ENCODE measurements around the gene SORT1.
A peak's percentile ranks its signal among the peaks of the same experiment; 100 is the strongest.
"Not testable (repeated sequence)": the region's sequence is repeated elsewhere in the genome, so short reads cannot be mapped to it uniquely, and the experiment has no call there.

Gene SORT1

GRCh38 chr1:109293026-109293425 is 104.7 kb downstream of the SORT1 start:
- no peak for DNase-seq

DNA sequence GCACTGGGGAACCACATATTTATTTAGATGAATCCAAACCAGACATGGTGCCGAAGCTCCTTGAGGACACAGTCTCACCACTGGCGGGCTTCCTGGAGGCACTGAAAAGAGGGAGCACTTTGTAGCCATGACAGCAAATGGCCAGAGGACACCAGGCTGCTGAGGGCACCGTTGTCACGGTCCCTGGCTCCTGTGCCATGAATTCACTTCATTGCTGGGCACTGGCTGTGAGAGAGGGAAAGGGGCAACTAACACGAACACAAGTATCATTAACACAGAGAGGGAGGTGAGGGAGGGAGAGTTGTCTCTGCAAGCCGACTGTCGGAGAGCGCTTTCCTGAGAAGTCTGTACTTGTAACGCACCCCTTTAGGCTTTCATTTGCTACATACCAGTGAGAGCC is 105.4 kb downstream of the SORT1 start:
- no peak for DNase-seq

DNA sequence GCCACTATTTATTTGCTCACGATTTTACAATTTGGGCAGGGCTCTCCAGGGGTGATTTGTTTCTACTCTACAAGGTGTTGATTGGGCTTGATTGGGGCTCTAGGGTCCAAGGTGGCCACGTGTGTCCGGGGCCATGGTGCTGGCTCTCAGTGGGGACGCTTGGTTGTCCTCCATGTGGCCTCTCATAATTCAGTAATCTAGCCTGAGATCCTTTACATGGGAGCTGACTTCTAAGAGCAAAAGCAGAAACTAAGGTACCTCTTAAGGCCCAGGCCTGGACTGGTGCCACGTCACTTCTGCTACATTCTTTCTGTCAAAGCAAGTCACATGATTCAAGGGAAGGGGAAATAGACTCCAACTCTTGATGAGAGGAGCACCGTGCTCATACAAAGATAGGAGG is 106.7 kb downstream of the SORT1 start:
- DNase-seq: no peak

GRCh38 chr1:109290137-109290536 is 107.6 kb downstream of the SORT1 start:
- no peak for DNase-seq

DNA sequence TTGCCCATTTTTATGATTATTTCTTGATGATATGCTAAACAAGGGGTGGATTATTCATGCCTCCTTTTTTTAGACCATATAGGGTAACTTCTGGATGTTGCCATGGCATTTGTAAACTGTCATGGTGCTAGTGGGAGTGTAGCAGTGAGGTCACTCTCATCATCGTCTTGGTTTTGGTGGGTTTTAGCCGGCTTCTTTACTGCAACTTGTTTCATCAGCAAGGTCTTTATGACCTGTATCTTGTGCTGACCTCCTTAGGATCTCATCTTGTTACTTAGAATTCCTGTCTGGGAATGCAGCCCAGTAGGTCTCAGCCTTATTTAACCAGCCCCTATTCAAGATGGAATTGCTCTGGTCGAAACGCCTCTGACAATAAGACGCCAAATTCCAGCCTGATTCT is 111.0 kb downstream of the SORT1 start:
- not testable (repeated sequence) for DNase-seq

DNA sequence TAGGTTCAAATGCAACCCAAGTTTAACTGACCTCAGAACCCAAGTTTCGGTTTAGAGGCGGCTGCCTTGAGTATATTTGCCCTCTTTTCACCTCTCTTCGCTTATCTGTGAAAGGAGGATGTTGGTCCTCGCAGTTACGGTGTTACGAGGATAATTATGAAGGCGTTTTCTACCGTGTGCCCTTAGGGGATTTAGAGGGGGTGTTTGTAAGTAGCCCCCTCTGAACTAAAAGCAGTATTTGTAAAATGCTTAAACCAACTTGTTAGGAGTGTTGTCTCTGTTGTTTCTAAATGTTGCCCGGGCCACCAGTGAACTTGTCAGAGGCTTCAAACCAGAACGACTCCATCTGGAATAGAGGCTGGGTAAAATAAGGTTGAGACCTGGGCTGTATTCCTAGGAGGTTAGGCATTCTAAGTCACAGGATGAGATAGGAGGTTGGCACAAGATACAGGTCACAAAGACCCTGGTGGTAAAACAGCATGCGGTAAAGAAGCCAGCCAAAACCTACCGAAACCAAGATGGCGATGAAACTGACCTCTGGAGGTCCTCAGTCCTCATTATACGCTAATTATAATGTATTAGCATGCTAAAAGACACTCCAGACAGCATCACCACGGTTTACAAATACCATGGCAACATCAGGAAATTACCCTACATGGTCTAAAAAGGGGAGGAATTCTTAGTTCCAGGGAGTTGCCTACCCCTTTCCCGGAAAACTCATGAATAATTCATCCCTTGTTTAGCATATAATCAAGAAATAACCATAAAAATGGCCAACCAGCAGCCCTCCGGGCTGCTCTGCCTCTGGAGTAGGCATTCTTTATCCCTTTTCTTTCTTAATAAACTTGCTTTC is 113.7 kb downstream of the SORT1 start:
- DNase-seq: peak; percentile 48

- peak; percentile 96 for DNase-seq
Observed at GRCh38 chr1:109282952-109283747, 114.6 kb downstream of the SORT1 start, which contains the start of gene PSRC1. Gene PSRC1 (minus strand): TSS chr1:109283145.

DNA sequence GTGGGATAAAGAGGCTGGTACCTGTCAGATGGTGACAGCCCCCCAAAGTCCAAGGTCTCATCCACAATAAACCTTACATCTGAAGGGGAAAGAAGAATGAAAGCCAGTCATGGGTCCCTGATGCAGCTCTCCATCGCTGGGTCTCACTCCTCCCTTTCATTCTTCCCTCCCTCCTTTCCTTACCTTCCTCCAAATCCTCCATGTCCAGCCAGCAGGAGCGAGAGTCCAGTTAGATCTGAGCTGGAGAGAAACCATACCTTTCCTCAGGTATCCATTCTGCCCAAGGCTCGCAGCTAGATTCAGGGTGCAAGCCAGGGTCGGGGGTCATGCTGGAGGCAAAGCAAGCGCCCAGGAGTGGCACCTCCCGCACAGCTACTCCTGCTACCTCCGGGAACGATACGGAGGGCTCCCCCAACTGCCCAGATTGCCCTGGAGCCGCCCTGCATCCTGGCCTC is 115.2 kb downstream of the SORT1 start:
- DNase-seq: no peak

- DNase-seq: no peak
Observed at GRCh38 chr1:109281680-109282496, 115.8 kb downstream of the SORT1 start.

DNA sequence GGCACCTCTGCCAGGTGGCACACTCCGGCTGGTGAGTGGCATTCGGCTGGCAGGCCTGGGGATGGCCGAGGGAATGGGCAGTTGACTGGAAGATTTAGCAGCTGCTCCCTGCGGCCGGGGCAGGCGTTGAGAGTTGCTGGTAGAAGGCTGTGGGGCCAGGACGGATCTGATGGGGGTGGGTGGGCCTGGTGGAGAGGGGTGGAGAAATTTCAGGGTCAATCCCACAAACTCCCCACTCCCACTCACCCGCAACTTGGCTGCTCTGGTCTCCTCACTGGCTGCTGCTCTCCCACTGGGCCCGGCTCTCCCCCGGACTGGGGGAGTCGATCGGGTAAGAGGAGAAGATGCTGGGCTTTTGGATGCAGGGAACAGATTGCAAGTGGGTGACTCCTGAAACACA is 116.9 kb downstream of the SORT1 start:
- no peak for DNase-seq

- DNase-seq: no peak
Observed at GRCh38 chr1:109279615-109280278, 118.0 kb downstream of the SORT1 start.

GRCh38 chr1:109277434-109278204 is 120.1 kb downstream of the SORT1 start:
- DNase-seq: peak; percentile 73

DNA sequence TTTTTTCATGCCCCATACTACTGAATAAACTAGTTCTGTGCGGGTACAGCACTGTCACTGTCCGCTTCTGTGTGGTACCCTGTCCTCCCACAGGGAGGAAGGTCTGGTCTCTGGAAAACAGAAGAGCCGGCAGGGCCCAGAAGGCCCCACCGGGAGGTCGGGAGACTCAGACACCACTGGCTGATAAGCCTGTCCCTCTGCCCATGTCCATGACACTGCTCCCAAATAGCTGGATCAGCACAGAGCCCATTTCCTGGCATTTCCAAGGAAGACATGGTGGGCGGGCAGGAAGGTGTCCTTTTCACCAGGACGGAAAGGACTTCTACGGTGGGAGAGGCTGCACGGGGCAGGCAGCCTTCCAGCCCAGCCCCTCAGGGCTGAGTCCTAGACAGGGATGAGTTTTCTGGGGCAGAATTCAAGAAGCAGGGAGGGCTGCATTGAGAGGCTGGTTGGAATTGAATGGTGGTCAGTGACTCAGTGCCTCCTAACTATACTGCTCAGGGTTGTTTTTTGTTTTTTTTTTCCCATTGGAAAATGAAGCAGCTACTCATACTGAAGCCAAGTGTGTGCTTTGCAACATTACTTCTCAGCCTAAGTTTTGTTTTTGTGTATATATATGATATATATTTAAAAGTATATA is 121.9 kb downstream of the SORT1 start:
- DNase-seq: peak; percentile 29

GRCh38 chr1:109274533-109275476 is 122.9 kb downstream of the SORT1 start:
- peak; percentile 90 for DNase-seq

- DNase-seq: no peak
Observed at GRCh38 chr1:109273570-109274288, 124.0 kb downstream of the SORT1 start.

DNA sequence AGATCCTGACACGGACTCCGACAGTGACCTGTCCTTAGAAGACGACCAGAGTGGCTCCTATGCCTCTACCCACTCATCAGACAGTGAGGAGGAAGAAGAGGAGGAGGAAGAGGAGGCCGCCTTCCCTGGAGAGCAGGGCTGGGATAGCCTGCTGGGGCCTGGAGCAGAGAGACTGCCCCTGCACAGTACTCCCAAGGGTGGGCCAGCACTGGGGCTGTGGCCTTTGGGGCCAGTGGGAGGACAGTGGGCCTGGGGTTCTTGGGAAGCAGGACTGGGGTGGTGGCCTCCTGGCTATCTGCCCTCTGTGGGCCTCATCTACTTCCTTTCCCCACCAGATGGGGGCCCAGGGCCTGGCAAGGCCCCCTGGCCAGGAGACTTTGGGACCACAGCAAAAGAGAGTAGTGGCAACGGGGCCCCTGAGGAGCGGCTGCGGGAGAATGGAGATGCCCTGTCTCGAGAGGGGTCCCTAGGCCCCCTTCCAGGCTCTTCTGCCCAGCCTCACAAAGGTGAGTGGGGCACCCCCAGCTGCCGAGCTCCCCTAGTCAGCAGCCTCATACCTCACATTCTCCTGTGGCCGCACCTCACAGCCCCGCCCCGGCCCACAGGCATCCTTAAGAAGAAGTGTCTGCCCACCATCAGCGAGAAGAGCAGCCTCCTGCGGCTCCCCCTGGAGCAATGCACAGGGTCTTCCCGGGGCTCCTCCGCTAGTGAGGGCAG is 124.7 kb downstream of the SORT1 start:
- DNase-seq: no peak

- no peak for DNase-seq
Observed at GRCh38 chr1:109272021-109272799, 125.5 kb downstream of the SORT1 start.

- no peak for DNase-seq
Observed at GRCh38 chr1:109271458-109271857, 126.3 kb downstream of the SORT1 start.
